Subcutaneous abdominal adipose tissue (tissue), 5 donors: ENCODE results near the gene UQCC2.

Experiments used
- H3K27ac ChIP-seq: one replicate; pipeline ENCODE4 v1.7.0; 2013; ENCODE audit warnings: low read depth, mild to moderate bottlenecking, inconsistent platforms, low read length, moderate library complexity
- H3K27me3 ChIP-seq, 5 donors: one replicate each; pipeline ENCODE4 v1.7.0; 2013; ENCODE audit warnings: low read length in 5 of 5, inconsistent platforms in 1 of 5; ENCODE audit not compliant: control insufficient read depth in 5 of 5, insufficient read depth in 4 of 5
- H3K36me3 ChIP-seq, 5 donors: one replicate each; pipeline ENCODE4 v1.7.0; 2013; ENCODE audit warnings: low read length in 5 of 5; ENCODE audit not compliant: control insufficient read depth in 5 of 5, insufficient read depth in 5 of 5
- H3K4me1 ChIP-seq, 5 donors: one replicate each; pipeline ENCODE4 v1.7.0; 2013; ENCODE audit warnings: low read length in 5 of 5, mild to moderate bottlenecking in 3 of 5, moderate library complexity in 1 of 5; ENCODE audit not compliant: control insufficient read depth in 5 of 5, insufficient read depth in 5 of 5
- H3K4me3 ChIP-seq, 5 donors: one replicate each; pipeline ENCODE4 v1.7.0; 2013; ENCODE audit warnings: low read length in 5 of 5, low read depth in 1 of 5
- H3K9ac ChIP-seq, 5 donors: one replicate each; pipeline ENCODE4 v1.7.0; 2013; ENCODE audit warnings: low read length in 5 of 5, mild to moderate bottlenecking in 4 of 5, moderate library complexity in 3 of 5
- H3K9me3 ChIP-seq, 5 donors: one replicate each; pipeline ENCODE4 v1.7.0; 2013; ENCODE audit warnings: low read length in 5 of 5; ENCODE audit not compliant: control insufficient read depth in 5 of 5
- donor health status: healthy.
- donor health status: healthy.
- donor health status: healthy.
- donor health status: healthy.
- donor health status: healthy.

The UQCC2 gene

GRCh38 chr6:33692078-33692759 is 19.3 kb downstream of the UQCC2 start:
- Histone ChIP-seq H3K9ac (no peak overlapping the region), H3K36me3 (peaks cover 0 to 89% (median 61%) of the 10 kb centered on the region in 5 donors), H3K27ac (no peak overlapping the region), H3K27me3 (peaks cover 0 to 4% (median 0%) of the 10 kb centered on the region in 5 donors), H3K4me1 (peaks cover 0 to 36% (median 7%) of the 10 kb centered on the region in 5 donors), H3K9me3 (no peaks in the 10 kb centered on the region), H3K4me3 (no peak overlapping the region)

DNA sequence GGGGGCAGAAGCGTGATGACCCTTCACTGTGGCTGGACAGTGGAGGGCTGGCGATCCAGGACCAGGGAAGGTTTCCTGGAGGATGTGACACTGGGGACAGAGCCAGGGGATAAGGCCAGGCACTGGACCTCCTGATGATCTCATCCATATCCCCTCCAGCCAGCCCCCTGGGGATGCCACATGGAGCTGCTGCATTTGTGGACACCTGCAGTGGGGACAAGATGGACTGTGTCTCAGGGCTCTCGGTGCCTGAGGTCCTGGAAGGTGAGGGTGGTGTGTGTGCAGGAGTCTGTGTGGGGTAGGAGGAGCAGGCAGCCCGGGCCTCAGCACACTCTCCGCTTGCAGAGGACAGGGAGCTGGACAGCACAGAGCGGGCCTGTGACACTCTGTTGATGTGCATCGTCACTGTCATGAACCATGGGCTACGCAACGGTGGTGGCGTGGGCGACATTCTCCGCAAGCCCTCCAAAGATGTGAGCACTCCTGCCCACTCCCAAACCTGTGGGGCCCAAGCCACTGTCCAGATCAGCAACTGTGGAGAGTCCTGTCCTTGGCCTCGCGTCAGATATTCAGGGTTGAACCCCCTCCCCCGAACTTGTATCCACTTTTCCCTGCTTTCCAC is 19.9 kb downstream of the UQCC2 start:
- no peak overlapping the region for H3K9ac ChIP-seq
- no peak overlapping the region for H3K4me3 ChIP-seq
- peaks cover 0 to 4% (median 0%) of the 10 kb centered on the region in 5 donors for H3K27me3 ChIP-seq
- H3K27ac ChIP-seq: no peak overlapping the region
- H3K36me3 ChIP-seq: peaks cover 0 to 89% (median 57%) of the 10 kb centered on the region in 5 donors
- peaks cover 0 to 29% (median 2%) of the 10 kb centered on the region in 5 donors for H3K4me1 ChIP-seq
- H3K9me3 ChIP-seq: no peaks in the 10 kb centered on the region

GRCh38 chr6:33690766-33691165 is 20.7 kb downstream of the UQCC2 start:
- Histone ChIP-seq H3K36me3 (peaks cover 0 to 90% (median 61%) of the 10 kb centered on the region in 5 donors), H3K27me3 (peaks cover 0 to 4% (median 0%) of the 10 kb centered on the region in 5 donors), H3K27ac (no peak overlapping the region), H3K9me3 (no peaks in the 10 kb centered on the region), H3K4me3 (no peak overlapping the region), H3K4me1 (peaks cover 0 to 21% (median 0%) of the 10 kb centered on the region in 5 donors), H3K9ac (no peak overlapping the region)

DNA sequence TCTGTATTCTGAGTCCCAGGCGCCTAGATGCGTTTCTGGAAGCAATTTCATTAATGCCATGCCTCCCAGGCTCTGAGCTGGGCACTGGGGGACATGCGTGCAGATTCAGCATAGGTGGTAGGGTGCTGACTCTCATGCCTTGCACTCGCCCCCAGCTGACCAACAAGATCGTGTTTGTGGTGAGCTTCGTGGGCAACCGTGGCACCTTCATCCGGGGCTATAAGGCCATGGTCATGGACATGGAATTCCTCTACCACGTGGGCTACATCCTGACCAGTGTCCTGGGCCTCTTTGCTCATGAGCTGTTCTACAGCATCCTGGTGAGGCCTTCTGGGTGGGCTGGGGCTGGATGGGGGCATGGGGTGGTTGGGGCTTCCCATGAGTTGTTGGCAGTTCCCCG is 21.6 kb downstream of the UQCC2 start:
- Histone ChIP-seq H3K9ac (no peak overlapping the region), H3K9me3 (no peaks in the 10 kb centered on the region), H3K4me3 (no peak overlapping the region), H3K36me3 (peaks cover 0 to 90% (median 61%) of the 10 kb centered on the region in 5 donors), H3K27me3 (peaks cover 0 to 4% (median 0%) of the 10 kb centered on the region in 5 donors), H3K4me1 (peaks cover 0 to 13% (median 0%) of the 10 kb centered on the region in 5 donors), H3K27ac (no peak overlapping the region)

GRCh38 chr6:33689148-33689494 is 22.4 kb downstream of the UQCC2 start:
- peaks cover 0 to 4% (median 0%) of the 10 kb centered on the region in 5 donors for H3K27me3 ChIP-seq

GRCh38 chr6:33688451-33689147 is 22.9 kb downstream of the UQCC2 start:
- peaks cover 0 to 4% (median 0%) of the 10 kb centered on the region in 5 donors for H3K27me3 ChIP-seq
- H3K27ac ChIP-seq: no peak overlapping the region
- H3K36me3 ChIP-seq: peaks cover 0 to 94% (median 63%) of the 10 kb centered on the region in 5 donors
- no peak overlapping the region for H3K4me3 ChIP-seq
- H3K9me3 ChIP-seq: no peaks in the 10 kb centered on the region
- H3K9ac ChIP-seq: no peak overlapping the region
- H3K4me1 ChIP-seq: peaks cover 0 to 9% (median 0%) of the 10 kb centered on the region in 5 donors

More at GRCh38 chr6:33689148-33689494, 22.4 kb downstream of the UQCC2 start:
- Histone ChIP-seq H3K4me3 (no peak overlapping the region), H3K9me3 (no peaks in the 10 kb centered on the region), H3K4me1 (peaks cover 0 to 9% (median 0%) of the 10 kb centered on the region in 5 donors), H3K27ac (no peak overlapping the region), H3K9ac (no peak overlapping the region), H3K36me3 (peaks cover 0 to 92% (median 65%) of the 10 kb centered on the region in 5 donors)

- no peak overlapping the region for H3K27ac ChIP-seq
- H3K4me3 ChIP-seq: no peak overlapping the region
- no peaks in the 10 kb centered on the region for H3K9me3 ChIP-seq
- H3K27me3 ChIP-seq: peaks cover 0 to 4% (median 3%) of the 10 kb centered on the region in 5 donors
- peaks cover 0 to 5% (median 0%) of the 10 kb centered on the region in 5 donors for H3K4me1 ChIP-seq
- no peak overlapping the region for H3K9ac ChIP-seq
- peaks cover 0 to 94% (median 59%) of the 10 kb centered on the region in 5 donors for H3K36me3 ChIP-seq
Measured at GRCh38 chr6:33688006-33688405, 23.5 kb downstream of the UQCC2 start.

DNA sequence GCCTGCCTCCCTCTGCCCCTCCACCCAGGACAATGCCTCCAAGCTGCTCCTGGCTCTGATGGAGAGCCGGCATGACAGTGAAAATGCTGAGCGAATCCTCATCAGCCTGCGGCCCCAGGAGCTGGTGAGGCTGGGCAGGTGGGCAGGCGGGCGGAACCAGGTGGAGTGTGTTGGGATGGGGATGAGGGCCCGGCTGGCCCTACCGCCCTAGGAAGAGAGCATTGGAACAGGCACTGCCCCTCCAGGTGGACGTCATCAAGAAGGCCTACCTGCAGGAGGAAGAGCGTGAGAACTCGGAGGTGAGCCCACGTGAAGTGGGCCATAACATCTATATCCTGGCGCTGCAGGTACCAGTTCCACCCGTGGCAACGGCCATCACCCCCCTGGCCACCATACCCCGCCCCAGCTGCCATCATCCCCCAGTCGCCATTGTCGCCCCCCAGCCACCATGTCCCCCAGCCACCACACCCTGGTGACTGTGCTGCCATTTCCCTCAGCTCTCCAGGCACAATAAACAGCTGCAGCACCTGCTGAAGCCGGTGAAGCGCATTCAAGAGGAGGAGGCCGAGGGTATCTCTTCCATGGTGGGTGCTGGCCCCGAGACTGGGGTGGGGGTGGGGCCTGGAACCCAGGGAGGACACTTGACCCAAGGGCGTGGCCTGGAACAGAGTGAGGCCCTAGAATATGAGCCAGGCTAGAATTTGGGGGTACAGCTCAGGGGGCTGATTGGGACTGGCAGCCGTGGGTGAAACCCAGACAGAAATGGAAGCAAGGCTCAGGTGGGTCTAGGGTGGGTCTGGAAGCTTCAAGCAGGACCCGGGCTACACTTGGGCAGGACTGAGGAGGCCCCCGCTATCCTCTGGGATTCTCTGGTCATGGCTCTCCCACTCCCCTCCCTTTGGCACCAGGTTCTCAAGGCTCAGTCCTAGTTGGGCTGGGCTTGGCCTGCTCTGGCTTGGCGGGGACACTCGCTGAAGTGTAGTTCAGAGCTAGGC is 24.2 kb downstream of the UQCC2 start:
- no peaks in the 10 kb centered on the region for H3K4me1 ChIP-seq
- H3K36me3 ChIP-seq: peaks cover 0 to 96% (median 60%) of the 10 kb centered on the region in 5 donors
- no peak overlapping the region for H3K4me3 ChIP-seq
- H3K27ac ChIP-seq: no peak overlapping the region
- H3K9ac ChIP-seq: no peak overlapping the region
- peaks cover 0 to 4% (median 3%) of the 10 kb centered on the region in 5 donors for H3K27me3 ChIP-seq
- no peaks in the 10 kb centered on the region for H3K9me3 ChIP-seq

GRCh38 chr6:33686225-33686924 is 25.1 kb downstream of the UQCC2 start:
- H3K36me3 ChIP-seq: peaks cover 0 to 88% (median 63%) of the 10 kb centered on the region in 5 donors
- H3K27me3 ChIP-seq: peaks cover 0 to 4% (median 3%) of the 10 kb centered on the region in 5 donors
- H3K4me1 ChIP-seq: no peaks in the 10 kb centered on the region

More at GRCh38 chr6:33686225-33686924, 25.1 kb downstream of the UQCC2 start:
- H3K4me3 ChIP-seq: no peak overlapping the region
- no peak overlapping the region for H3K27ac ChIP-seq
- H3K9ac ChIP-seq: no peak overlapping the region
- no peaks in the 10 kb centered on the region for H3K9me3 ChIP-seq
